Measurements from ENCODE around the gene CLEC1B. TPM values are rescaled to one million over a fixed set of nuclear protein-coding genes. Genes with fewer than 3 reads are reported as not detected.
"Not testable (repeated sequence)": the region's sequence is repeated elsewhere in the genome, so short reads cannot be mapped to it uniquely, and the experiment has no call there.

Gene CLEC1B
- total and polyA plus RNA-seq, 12 donors: 0.22 to 2.8 (median 0.46) TPM; not detected in 5

GRCh38 chr12:9961106-9961505 lies 37.8 kb downstream of the CLEC1B start:
- no peaks in the 10 kb centered on the region for H3K9me3 ChIP-seq (replicated peaks in 1 of 3)
- no peak overlapping the region for H3K27ac ChIP-seq
- no peaks in the 10 kb centered on the region for H3K4me1 ChIP-seq (replicated peaks in 1 of 2)
- intact Hi-C loops (cut with DNase I): no loop called here
- H3K36me3 ChIP-seq (replicated peaks in 1 of 2): no peaks in the 10 kb centered on the region
- 86 to 94% (median 91%) methylated on average over 3 of the region's 3 CpGs for WGBS, 4 donors
- H3K4me3 ChIP-seq: no peak overlapping the region
- no peaks in the 10 kb centered on the region for H3K27me3 ChIP-seq
- TF ChIP-seq POLR2A (IDR thresholded peaks at IDR 0.05) (no peak), CTCF (IDR thresholded peaks at IDR 0.05) (no peak)
- DNase-seq: no peak

GRCh38 chr12:9960590-9960989 lies 38.3 kb downstream of the CLEC1B start:
- no peak for TF ChIP-seq CTCF (IDR thresholded peaks at IDR 0.05)
- TF ChIP-seq POLR2A (IDR thresholded peaks at IDR 0.05): no peak
- intact Hi-C loops (cut with DNase I): no loop called here
- H3K4me3 ChIP-seq: no peak overlapping the region
- no peaks in the 10 kb centered on the region for H3K4me1 ChIP-seq (replicated peaks in 1 of 2)
- H3K27me3 ChIP-seq: no peaks in the 10 kb centered on the region
- DNase-seq: no peak
- H3K27ac ChIP-seq: no peak overlapping the region
- WGBS, 4 donors: 61 to 75% (median 72%) methylated on average over 5 of the region's 5 CpGs
- no peaks in the 10 kb centered on the region for H3K36me3 ChIP-seq (replicated peaks in 1 of 2)
- no peaks in the 10 kb centered on the region for H3K9me3 ChIP-seq (replicated peaks in 1 of 3)

GRCh38 chr12:9957834-9958233 lies 41.1 kb downstream of the CLEC1B start:
- no peaks in the 10 kb centered on the region for H3K27me3 ChIP-seq

GRCh38 chr12:9952954-9953729 lies 45.8 kb downstream of the CLEC1B start:
- H3K27me3 ChIP-seq; H3K9me3 ChIP-seq (replicated peaks in 1 of 3); H3K4me3 ChIP-seq; H3K36me3 ChIP-seq (replicated peaks in 1 of 2); H3K4me1 ChIP-seq (replicated peaks in 1 of 2); intact Hi-C loops (cut with DNase I); H3K27ac ChIP-seq: not testable (repeated sequence)
- 93 to 95% methylated on average over 13 to 27 of the region's 55 CpGs; no CpG with 5 or more reads in 2 of the 4 donors for WGBS, 4 donors
- DNase-seq: peak in 1 of 7 donors; percentile 17

More at GRCh38 chr12:9957834-9958233, 41.1 kb downstream of the CLEC1B start:
- no peak for DNase-seq
- H3K4me1 ChIP-seq (replicated peaks in 1 of 2): no peaks in the 10 kb centered on the region
- no peaks in the 10 kb centered on the region for H3K9me3 ChIP-seq (replicated peaks in 1 of 3)
- no peak for TF ChIP-seq POLR2A (IDR thresholded peaks at IDR 0.05)
- no peak for TF ChIP-seq CTCF (IDR thresholded peaks at IDR 0.05)
- H3K27ac ChIP-seq: no peak overlapping the region
- H3K36me3 ChIP-seq (replicated peaks in 1 of 2): no peaks in the 10 kb centered on the region
- H3K4me3 ChIP-seq: no peak overlapping the region
- intact Hi-C loops (cut with DNase I): no loop called here
